ENCODE results near the gene ANKRD42. TPM values are rescaled to one million over a fixed set of nuclear protein-coding genes. Genes with fewer than 3 reads are reported as not detected.

Gene ANKRD42
- polyA plus RNA-seq, 3 donors from 2014 or later: 3.1 to 5.0 (median 4.2) TPM

- peak overlapping the region; percentile 99 to 100 (median 100) for H3K4me3 Mint-ChIP-seq
- peaks cover 23 to 33% (median 25%) of the 10 kb centered on the region in 3 donors for H3K27me3 Mint-ChIP-seq (ENCODE audit: low read depth in 3 of 3)
- no peaks in the 10 kb centered on the region for H3K9me3 Mint-ChIP-seq
- H3K27ac Mint-ChIP-seq: peak overlapping the region; percentile 97 to 100 (median 100)
- DNase-seq: peak; percentile 15 to 26 (median 19)
- H3K4me1 Mint-ChIP-seq: peaks cover 58 to 77% of the 10 kb centered on the region in 2 donors
- H3K36me3 Mint-ChIP-seq: peaks cover 5 to 8% (median 8%) of the 10 kb centered on the region in 3 donors
Observed at GRCh38 chr11:83159902-83160865, 33.3 kb upstream of the ANKRD42 start.

GRCh38 chr11:83161610-83162199 lies 31.8 kb upstream of the ANKRD42 start:
- no peak for DNase-seq
- Mint-ChIP-seq H3K9me3 (no peaks in the 10 kb centered on the region), H3K4me1 (peaks cover 56 to 83% of the 10 kb centered on the region in 2 donors), H3K36me3 (peaks cover 11 to 21% (median 19%) of the 10 kb centered on the region in 3 donors), H3K27ac (peak overlapping the region; percentile 88 to 100 (median 90)), H3K27me3 (ENCODE audit: low read depth in 3 of 3) (peaks cover 19 to 28% (median 20%) of the 10 kb centered on the region in 3 donors), H3K4me3 (peak overlapping the region; percentile 60 to 100 (median 73))

- peak overlapping the region; percentile 88 to 100 (median 90) for H3K27ac Mint-ChIP-seq
- DNase-seq: peak; percentile 33 to 43 (median 40)
- peaks cover 57 to 88% of the 10 kb centered on the region in 2 donors for H3K4me1 Mint-ChIP-seq
- peaks cover 12 to 21% (median 14%) of the 10 kb centered on the region in 3 donors for H3K27me3 Mint-ChIP-seq (ENCODE audit: low read depth in 3 of 3)
- no peaks in the 10 kb centered on the region for H3K9me3 Mint-ChIP-seq
- H3K36me3 Mint-ChIP-seq: peaks cover 11 to 22% (median 18%) of the 10 kb centered on the region in 3 donors
- H3K4me3 Mint-ChIP-seq: peak overlapping the region; percentile 60 to 100 (median 73)
Observed at GRCh38 chr11:83162377-83162776, 31.1 kb upstream of the ANKRD42 start.

GRCh38 chr11:83166193-83166866 lies 27.2 kb upstream of the ANKRD42 start:
- Mint-ChIP-seq H3K9me3 (no peaks in the 10 kb centered on the region), H3K4me1 (peaks cover 62 to 97% of the 10 kb centered on the region in 2 donors), H3K36me3 (peaks cover 27 to 54% (median 29%) of the 10 kb centered on the region in 3 donors), H3K27ac (peak overlapping the region; percentile 9 to 81 (median 36)), H3K4me3 (no peak overlapping the region), H3K27me3 (ENCODE audit: low read depth in 3 of 3) (peaks cover 2 to 7% (median 2%) of the 10 kb centered on the region in 3 donors)
- DNase-seq: no peak

GRCh38 chr11:83168756-83169155 lies 24.8 kb upstream of the ANKRD42 start:
- Mint-ChIP-seq H3K4me3 (no peak overlapping the region), H3K27ac (peak overlapping the region in 2 of 6 donors; percentile 16 to 57), H3K9me3 (no peaks in the 10 kb centered on the region), H3K4me1 (peaks cover 61 to 97% of the 10 kb centered on the region in 2 donors), H3K27me3 (ENCODE audit: low read depth in 3 of 3) (peaks cover 0 to 3% (median 2%) of the 10 kb centered on the region in 3 donors), H3K36me3 (peaks cover 29 to 59% (median 30%) of the 10 kb centered on the region in 3 donors)
- no peak for DNase-seq

- peak overlapping the region; percentile 59 to 83 (median 72) for H3K4me3 Mint-ChIP-seq
- H3K27me3 Mint-ChIP-seq (ENCODE audit: low read depth in 3 of 3): peaks cover 0 to 3% (median 2%) of the 10 kb centered on the region in 3 donors
- peaks cover 67 to 94% of the 10 kb centered on the region in 2 donors for H3K4me1 Mint-ChIP-seq
- H3K36me3 Mint-ChIP-seq: peaks cover 24 to 50% (median 29%) of the 10 kb centered on the region in 3 donors
- H3K9me3 Mint-ChIP-seq: no peaks in the 10 kb centered on the region
- no peak for DNase-seq
- H3K27ac Mint-ChIP-seq: peak overlapping the region in 3 of 6 donors; percentile 27 to 68 (median 66)
Observed at GRCh38 chr11:83170865-83171264, 22.6 kb upstream of the ANKRD42 start.

GRCh38 chr11:83172551-83172950 lies 21.0 kb upstream of the ANKRD42 start:
- H3K9me3 Mint-ChIP-seq: no peaks in the 10 kb centered on the region
- H3K4me1 Mint-ChIP-seq: peaks cover 68 to 96% of the 10 kb centered on the region in 2 donors
- H3K4me3 Mint-ChIP-seq: peak overlapping the region in 4 of 5 donors; percentile 35 to 83 (median 50)
- H3K27me3 Mint-ChIP-seq (ENCODE audit: low read depth in 3 of 3): peaks cover 1 to 2% (median 1%) of the 10 kb centered on the region in 3 donors
- peak overlapping the region in 3 of 6 donors; percentile 28 to 75 (median 69) for H3K27ac Mint-ChIP-seq
- peaks cover 16 to 44% (median 24%) of the 10 kb centered on the region in 3 donors for H3K36me3 Mint-ChIP-seq
- no peak for DNase-seq

- peaks cover 13 to 29% (median 17%) of the 10 kb centered on the region in 3 donors for H3K36me3 Mint-ChIP-seq
- H3K4me1 Mint-ChIP-seq: peaks cover 60 to 83% of the 10 kb centered on the region in 2 donors
- peak overlapping the region in 2 of 5 donors; percentile 8 to 9 for H3K4me3 Mint-ChIP-seq
- peaks cover 0 to 1% (median 0%) of the 10 kb centered on the region in 3 donors for H3K27me3 Mint-ChIP-seq (ENCODE audit: low read depth in 3 of 3)
- H3K27ac Mint-ChIP-seq: peak overlapping the region; percentile 21 to 63 (median 46)
- no peak for DNase-seq
- no peaks in the 10 kb centered on the region for H3K9me3 Mint-ChIP-seq
Observed at GRCh38 chr11:83174008-83174407, 19.5 kb upstream of the ANKRD42 start.

GRCh38 chr11:83175815-83176214 lies 17.7 kb upstream of the ANKRD42 start:
- Mint-ChIP-seq H3K27me3 (ENCODE audit: low read depth in 3 of 3) (peaks cover 0 to 3% (median 0%) of the 10 kb centered on the region in 3 donors), H3K36me3 (peaks cover 6 to 27% (median 9%) of the 10 kb centered on the region in 3 donors), H3K9me3 (no peaks in the 10 kb centered on the region), H3K4me3 (no peak overlapping the region), H3K4me1 (peaks cover 42 to 72% of the 10 kb centered on the region in 2 donors), H3K27ac (peak overlapping the region in 5 of 6 donors; percentile 14 to 61 (median 22))
- no peak for DNase-seq

GRCh38 chr11:83181815-83182214 lies 11.7 kb upstream of the ANKRD42 start:
- H3K27me3 Mint-ChIP-seq (ENCODE audit: low read depth in 3 of 3): peaks cover 0 to 1% (median 0%) of the 10 kb centered on the region in 3 donors

GRCh38 chr11:83185767-83186166 lies 7.7 kb upstream of the ANKRD42 start:
- Mint-ChIP-seq H3K27ac (peak overlapping the region in 1 of 6 donors; percentile 64), H3K4me1 (peaks cover 2 to 19% of the 10 kb centered on the region in 2 donors), H3K4me3 (no peak overlapping the region), H3K36me3 (peaks cover 16 to 41% (median 23%) of the 10 kb centered on the region in 3 donors), H3K9me3 (no peaks in the 10 kb centered on the region), H3K27me3 (ENCODE audit: low read depth in 3 of 3) (peaks cover 0 to 2% (median 0%) of the 10 kb centered on the region in 3 donors)
- DNase-seq: no peak

More at GRCh38 chr11:83181815-83182214, 11.7 kb upstream of the ANKRD42 start:
- peak overlapping the region; percentile 11 to 71 (median 49) for H3K27ac Mint-ChIP-seq
- peaks cover 4 to 34% of the 10 kb centered on the region in 2 donors for H3K4me1 Mint-ChIP-seq
- DNase-seq: no peak
- no peaks in the 10 kb centered on the region for H3K9me3 Mint-ChIP-seq
- peaks cover 14 to 39% (median 22%) of the 10 kb centered on the region in 3 donors for H3K36me3 Mint-ChIP-seq
- H3K4me3 Mint-ChIP-seq: no peak overlapping the region

- no peak for DNase-seq
- no peak overlapping the region for H3K4me3 Mint-ChIP-seq
- H3K4me1 Mint-ChIP-seq: peaks cover 7 to 18% of the 10 kb centered on the region in 2 donors
- H3K36me3 Mint-ChIP-seq: peaks cover 13 to 32% (median 21%) of the 10 kb centered on the region in 3 donors
- H3K27ac Mint-ChIP-seq: peak overlapping the region in 4 of 6 donors; percentile 40 to 55 (median 48)
- peaks cover 0 to 3% (median 0%) of the 10 kb centered on the region in 3 donors for H3K27me3 Mint-ChIP-seq (ENCODE audit: low read depth in 3 of 3)
- H3K9me3 Mint-ChIP-seq: no peaks in the 10 kb centered on the region
Observed at GRCh38 chr11:83187465-83187864, 6.0 kb upstream of the ANKRD42 start.

GRCh38 chr11:83191491-83191890 lies 2.0 kb upstream of the ANKRD42 start:
- peaks cover 42 to 49% of the 10 kb centered on the region in 2 donors for H3K4me1 Mint-ChIP-seq
- peak overlapping the region; percentile 53 to 98 (median 66) for H3K27ac Mint-ChIP-seq
- peaks cover 16 to 26% (median 17%) of the 10 kb centered on the region in 3 donors for H3K27me3 Mint-ChIP-seq (ENCODE audit: low read depth in 3 of 3)
- peaks cover 7 to 16% (median 13%) of the 10 kb centered on the region in 3 donors for H3K36me3 Mint-ChIP-seq
- peak overlapping the region in 2 of 5 donors; percentile 31 to 34 for H3K4me3 Mint-ChIP-seq
- no peak for DNase-seq
- H3K9me3 Mint-ChIP-seq: no peaks in the 10 kb centered on the region

Measured in immature natural killer cell (primary cell).